Posterior cingulate gyrus (tissue), 11 donors: ENCODE results near the gene CYSLTR1.
"Not testable (repeated sequence)": the region's sequence is repeated elsewhere in the genome, so short reads cannot be mapped to it uniquely, and the experiment has no call there.

Experiments used
- DNase-seq, 10 donors: peaks; one replicate each; pipeline versions ENCODE4 v3.0.0 to v3.0.0-alpha.2; 2020 to 2021; ENCODE audit warnings: mixed read lengths in 3 of 10
- intact Hi-C: fragments of 100-400 bp; cut with DNase I; formaldehyde crosslinking; loops from one replicate; pipeline ENCODE4 v1.15.1; 2023

Gene CYSLTR1, protein sequence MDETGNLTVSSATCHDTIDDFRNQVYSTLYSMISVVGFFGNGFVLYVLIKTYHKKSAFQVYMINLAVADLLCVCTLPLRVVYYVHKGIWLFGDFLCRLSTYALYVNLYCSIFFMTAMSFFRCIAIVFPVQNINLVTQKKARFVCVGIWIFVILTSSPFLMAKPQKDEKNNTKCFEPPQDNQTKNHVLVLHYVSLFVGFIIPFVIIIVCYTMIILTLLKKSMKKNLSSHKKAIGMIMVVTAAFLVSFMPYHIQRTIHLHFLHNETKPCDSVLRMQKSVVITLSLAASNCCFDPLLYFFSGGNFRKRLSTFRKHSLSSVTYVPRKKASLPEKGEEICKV

DNA sequence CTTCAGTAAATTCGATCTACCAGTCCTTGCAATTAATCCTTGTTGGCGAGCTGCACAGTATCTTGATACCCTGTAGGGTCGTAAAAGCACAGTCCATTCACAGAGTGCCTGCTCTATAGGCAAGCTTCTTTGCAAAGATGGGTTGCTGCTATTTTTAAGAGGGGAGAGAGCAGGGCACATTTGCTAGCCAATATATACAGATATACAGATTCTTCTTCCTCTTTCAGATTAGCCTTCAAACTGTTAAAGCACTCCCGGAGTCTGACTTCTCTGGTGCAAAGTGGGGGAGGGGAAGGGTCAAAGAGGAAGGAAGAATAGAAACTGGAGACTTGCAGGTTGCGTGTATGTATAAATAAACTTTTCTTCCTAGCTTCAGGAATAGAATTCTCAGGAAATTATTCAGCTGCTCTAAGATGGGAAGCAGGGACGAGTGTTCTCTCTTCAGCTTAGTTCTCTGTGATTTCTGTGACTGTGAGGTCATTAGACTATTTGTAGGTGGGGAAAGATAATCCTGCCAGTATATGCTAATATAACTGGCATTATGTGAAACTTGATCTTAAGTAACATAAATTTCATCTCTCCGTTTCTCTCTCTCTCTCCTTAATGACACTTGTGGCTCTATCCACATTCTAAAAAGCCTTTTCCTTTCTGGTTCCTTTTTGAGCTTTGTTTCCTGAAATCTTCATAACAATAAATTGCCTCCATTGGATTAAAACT is at the start of gene CYSLTR1:
Gene CYSLTR1 (minus strand): TSS at position 242 of the 717 bp plus-strand sequence. CDS start 53,865 bp downstream, outside the sequence.
- intact Hi-C loops: no loop called here

DNA sequence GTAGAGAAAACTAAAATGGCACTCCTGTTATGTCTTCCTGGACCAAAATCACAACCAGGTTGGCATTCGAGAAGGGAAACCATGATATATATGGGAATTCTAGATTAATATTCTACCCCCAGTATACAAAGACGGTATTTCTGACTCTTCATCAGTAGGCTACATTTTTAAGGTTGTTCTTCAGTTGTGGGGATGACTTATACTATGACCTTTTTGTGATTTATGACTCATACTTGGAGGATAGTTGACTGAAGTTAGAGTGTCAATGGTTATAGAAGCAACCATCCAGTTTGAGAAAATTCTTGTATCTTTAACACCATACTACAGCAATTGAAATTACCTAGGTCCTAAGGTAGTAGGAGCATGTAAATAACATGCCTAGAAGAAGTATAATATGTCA is 49.8 kb upstream of the CYSLTR1 start:
- no peak for DNase-seq
- intact Hi-C loops: no loop called here

More for the DNA sequence above, at the start of gene CYSLTR1:
- DNase-seq: no peak

DNA sequence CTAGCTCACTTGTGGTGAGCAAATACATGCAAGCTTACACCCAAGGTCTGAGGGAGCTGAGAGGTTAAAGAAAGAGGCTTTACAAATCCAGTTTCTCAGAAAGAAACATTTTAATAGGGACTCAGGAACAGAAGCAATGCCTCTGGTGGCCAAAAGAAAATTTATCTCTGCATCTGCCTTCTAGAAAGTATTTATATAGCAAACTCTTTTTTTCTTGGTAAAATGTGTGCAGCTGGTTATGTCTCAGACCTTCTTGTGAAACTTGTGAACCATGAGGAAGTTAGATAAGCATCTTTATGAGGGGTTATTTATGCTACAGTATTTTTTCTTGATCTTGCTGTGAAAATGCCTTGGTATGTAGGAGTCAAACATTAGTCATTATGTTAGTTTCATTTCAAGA is 48.5 kb upstream of the CYSLTR1 start:
- DNase-seq: no peak
- intact Hi-C loops: no loop called here

DNA sequence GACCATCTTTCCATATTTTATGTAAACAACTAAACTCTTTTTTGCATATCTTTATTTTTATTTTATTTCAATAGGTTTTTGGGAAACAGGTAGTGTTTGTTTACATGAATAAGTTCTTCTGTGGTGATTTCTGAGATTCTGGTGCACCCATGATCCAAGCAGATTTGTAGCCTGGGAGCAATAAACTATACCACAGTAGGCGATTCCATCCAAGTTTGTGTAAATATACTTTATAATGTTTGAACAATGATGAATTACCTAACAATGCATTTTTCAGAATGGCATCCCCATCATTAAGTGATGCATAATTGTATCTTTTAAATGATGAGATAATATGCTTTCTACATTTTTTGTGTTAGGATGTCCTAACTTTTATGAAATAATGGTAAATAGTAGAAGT is 39.2 kb upstream of the CYSLTR1 start:
- no peak for DNase-seq
- intact Hi-C loops: no loop called here

DNA sequence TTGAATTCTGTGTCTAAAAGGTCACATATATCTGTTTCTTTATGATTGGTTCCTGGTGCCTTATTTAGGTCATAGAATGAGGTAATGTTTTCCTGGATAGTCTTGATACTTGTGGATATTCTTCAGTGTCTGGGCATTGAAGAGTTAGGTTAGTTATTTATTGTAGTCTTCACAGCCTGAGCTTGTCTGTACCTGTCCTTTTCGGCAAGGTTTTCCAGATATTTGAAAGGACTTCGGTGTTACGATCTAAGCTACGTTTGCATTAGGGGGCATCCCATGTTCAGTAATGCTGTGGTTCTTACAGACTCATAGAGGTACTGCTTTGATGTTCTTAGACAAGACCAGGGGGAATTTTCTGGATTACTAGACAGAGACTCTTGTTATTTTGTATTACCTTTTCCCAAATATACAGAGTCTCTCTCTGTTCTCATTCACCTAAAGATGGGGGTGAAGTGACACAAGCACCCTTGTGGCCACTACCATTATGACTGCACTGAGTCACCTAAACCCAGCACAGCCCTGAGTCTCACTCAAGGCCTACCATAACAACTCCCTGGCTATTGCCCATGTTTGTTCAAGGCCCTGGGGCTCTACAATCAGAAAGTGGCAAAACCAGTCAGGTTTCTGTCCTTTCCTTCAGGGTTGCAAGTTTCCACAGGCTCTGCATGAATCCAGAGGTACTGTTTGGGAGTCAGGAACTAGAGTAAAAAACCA is 30.1 kb upstream of the CYSLTR1 start:
- intact Hi-C loops: no loop called here

DNA sequence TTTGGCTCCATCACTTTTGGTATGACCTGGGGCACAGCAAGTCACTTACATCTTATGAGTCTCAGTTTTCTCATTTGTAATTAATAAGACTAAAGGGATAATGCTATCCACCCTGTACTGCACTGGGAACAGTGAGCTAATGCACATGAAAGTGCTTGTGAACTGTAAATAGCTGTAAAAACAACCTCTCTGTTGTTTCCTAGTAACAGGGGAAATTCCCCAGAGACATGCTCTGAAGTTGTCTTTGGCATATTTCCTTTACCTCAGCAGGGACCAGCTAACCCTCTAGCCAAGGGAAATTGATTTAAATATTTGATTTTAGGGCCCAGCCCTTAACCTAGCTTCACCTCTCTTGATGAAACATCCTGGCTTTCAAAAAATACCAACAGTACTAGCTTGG is 6.1 kb upstream of the CYSLTR1 start:
- intact Hi-C loops: no loop called here
- no peak for DNase-seq

More for the DNA sequence above, 30.1 kb upstream of the CYSLTR1 start:
- DNase-seq: no peak

DNA sequence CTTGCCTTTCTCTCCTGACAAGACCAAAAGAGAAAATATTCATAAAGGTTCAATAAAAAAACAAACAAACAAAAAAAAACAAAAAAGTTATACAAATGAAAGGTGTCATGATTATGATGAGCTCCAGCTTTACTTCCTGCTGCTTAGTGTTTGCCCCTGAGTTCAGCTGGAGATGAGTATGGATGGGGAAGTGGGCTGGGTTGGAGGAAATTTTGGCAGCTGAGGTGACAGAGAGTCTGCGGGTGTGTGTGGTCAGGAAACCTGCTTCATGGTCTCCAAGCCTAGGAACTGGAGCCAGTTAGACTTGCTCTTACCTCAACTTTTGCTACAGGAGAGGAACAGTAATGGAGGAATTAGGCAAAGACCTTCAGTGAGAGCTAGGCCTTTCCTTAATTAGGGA is 4.3 kb upstream of the CYSLTR1 start:
- intact Hi-C loops: no loop called here
- DNase-seq: no peak

DNA sequence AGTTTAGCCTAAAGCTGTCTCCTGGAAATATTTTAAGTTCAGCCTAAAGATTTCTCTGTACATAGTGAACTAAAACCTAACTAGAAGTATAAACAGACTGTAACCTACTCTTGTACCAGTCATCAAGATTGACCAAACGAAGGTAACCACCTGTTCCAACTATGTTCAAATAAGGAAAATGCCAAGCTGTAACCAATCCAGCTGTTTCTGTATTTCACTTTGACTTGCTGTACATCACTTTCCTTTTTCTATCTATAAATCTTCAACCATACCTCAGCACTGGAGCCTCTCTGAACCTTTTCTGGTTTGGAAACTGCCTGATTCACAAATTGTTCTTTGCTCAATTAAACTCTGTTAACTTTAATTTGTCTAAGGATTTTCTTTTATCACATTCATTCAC is 3.1 kb upstream of the CYSLTR1 start:
- DNase-seq: no peak
- intact Hi-C loops: no loop called here

DNA sequence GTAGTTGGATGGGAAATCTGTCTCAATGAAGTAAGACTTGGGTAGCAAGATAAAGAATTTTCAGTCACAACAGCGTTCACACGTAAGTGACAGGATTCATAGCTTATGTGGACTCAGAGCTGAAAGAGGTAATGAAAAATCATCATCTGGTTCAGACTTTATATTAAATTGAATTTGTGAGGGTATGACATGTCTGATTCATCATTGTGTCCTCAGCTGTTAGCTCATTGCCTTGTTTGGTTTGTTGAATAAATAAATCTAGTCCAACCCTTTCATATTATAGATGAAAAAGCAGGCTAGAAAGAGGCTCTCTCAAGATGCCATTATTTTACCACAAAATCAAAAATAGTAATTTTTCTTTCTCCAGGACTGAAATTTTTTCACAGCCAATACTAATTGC is 2.7 kb upstream of the CYSLTR1 start:
- DNase-seq: no peak
- intact Hi-C loops: no loop called here

DNA sequence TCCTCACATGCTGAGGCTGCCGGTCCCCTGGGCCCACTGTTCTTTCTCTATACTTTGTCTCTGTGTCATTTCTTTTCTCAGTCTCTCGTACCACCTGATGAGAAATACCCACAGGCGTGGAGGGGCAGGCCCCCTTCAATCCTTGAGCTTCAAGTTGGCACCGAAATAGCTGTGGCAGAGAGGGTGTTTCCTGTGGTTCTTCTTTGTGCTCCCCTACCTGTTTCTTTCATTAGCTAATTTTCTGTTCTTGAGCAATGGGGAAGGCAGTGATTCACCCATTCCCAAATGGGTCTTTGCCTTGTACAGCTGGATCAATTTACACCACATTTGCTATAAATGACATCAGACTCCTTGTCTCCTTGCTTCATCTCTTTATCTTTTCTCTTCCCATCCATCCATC is 2.1 kb upstream of the CYSLTR1 start:
- intact Hi-C loops: no loop called here
- DNase-seq: no peak

DNA sequence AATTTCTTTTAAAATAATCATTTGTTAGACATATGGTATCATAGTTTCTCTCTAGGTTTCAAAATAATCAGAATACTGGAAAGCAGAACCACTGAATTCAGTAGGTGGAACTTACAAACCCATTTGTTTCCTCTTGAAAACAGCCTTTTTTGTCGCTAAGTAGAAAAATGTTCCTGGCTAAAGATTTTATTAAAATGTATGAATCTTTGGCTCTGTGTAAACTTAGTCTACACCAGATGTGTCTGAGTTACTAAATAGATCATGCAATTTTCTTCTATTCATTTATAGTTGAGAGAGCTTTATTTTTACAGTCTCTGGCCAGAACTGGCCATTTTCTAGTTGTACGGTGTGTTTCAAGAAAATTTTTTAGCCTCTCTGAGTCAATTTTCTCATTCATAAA is 1.0 kb downstream of the CYSLTR1 start:
- no peak for DNase-seq
- intact Hi-C loops: no loop called here

DNA sequence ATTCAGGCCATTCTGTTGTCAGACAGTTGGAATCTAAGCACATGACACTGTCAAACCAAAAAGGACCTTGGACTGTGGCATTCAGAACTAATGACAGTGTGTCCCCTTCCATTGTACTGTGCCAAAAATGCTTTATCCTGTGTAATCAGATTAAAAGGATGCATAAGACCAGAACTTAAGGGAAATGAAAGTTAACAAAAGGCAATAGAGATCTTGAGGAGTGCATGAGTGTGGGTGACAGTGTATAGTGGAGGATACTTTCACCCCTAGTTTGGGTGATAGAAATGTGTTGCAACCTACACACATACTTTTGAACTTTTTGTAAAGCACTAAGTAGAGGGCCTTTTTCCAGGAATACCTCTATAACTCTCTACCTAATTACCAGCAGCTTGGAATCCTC is 4.5 kb downstream of the CYSLTR1 start:
- no peak for DNase-seq
- intact Hi-C loops: no loop called here

DNA sequence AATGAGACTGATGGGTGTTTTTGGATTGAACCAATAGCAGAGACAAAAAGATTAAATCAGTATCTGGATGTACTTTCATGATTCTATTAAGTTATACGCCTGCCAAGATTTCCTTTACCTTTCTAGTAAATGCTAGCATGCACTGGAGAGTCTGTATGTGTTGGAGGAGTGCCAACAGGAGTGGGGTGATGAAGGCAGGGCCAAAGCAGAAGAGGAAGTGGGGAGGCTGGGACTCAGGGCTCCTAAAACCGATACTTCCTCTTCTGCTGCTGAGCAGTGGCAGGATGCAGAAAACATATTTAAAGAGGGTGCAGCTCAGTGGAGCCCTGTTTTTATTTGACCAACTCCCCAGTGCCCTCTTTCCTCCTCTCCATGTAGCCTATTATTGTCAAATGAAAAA is 5.6 kb downstream of the CYSLTR1 start:
- intact Hi-C loops: no loop called here
- DNase-seq: peak in 1 of 10 donors; percentile 84

DNA sequence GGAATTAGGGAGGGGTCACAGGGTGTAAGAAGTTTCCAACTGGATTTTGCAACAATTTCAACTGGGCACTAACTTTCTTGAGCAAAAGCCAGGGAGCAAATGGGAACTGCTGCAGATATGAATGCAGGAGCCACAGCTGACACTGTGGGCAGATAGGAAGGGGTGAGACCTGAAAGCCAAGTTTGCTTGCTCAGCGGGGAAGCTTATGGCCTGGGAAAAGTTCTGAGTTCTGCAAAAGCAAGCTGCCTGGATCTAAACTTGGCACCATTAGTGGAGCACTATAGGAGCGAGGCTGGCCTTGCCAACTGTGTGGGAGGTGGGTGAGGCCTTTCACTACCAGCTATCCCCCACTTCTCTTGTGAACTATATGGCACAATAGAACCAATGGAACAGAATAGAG is 11.1 kb downstream of the CYSLTR1 start:
- peak in 1 of 10 donors; percentile 63 for DNase-seq
- intact Hi-C loops: no loop called here

DNA sequence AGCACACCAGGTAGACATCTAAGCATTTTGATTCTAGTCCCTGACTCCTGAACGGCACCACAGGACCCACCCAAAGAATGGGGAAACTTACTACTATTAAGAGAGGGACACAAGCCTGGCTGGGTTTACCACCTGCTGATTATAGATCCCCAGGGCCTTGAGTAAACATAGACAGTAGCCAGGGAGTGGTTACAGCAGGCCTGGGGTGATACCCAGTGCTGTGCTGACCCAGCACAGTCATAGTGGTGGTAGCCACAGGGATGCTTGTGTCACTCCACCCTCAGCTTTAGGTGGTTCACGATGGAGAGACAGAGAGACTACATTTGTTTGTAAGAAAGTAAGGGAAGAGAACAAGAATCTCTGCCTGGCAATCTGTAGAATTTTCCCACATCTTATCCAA is 11.7 kb downstream of the CYSLTR1 start:
- intact Hi-C loops: no loop called here
- DNase-seq: no peak

DNA sequence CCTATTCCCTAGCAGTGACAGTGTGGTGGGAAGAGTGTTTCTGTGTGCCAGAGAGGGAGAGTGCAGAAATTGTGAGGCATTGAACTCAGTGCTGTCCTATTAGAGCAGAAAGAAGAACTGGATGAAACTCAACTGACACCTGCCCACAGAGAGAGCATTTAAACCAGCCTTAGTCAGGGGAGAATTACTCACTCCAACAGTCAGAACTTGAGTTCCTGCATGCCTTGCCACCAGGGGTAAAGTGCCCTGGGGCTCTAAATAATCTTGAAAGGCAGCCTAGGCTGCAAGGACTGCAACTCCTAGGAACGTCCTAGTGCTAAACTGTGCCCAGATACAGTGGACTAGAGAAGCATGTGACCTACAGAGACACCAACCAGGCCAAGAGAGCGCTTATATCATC is 12.8 kb downstream of the CYSLTR1 start:
- no peak for DNase-seq
- intact Hi-C loops: no loop called here

DNA sequence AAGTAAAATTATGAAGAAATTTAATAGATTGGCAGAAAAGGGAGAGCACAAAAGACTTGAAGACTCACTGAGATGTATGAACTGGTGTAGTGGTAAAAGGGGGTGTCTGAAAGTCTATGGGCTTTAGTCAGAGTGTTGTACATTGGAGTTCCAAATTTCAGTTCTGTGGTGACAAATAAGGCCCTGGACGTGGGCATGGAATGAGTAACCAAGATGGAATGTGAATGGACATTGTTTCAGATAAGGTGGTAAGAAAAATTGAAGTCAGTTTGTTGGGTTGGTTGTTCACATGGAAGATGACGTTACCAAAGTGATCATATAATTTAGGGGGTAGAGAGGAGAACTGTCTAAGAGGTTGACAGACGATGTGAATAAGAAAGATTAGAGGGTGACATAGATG is 13.9 kb downstream of the CYSLTR1 start:
- no peak for DNase-seq
- intact Hi-C loops: no loop called here

DNA sequence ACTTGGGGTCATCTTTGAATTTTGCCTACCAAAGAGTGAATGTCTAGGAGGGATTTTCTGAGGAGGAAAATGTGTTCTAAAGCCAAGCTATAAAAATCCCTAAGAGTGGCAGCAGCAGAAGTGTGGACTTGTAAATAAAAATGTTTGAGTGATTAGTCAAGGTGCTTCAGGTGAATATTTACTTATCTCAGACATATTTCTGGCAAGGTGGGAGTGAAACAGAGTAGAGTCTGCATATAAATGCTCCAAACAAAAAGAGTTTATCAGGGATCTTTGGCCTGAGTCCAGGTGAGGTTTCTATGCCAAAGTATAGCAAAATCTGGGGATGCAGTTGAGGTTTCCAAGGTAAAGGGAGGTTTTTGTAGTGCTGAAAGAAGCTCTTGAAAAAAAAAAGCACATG is 19.7 kb downstream of the CYSLTR1 start:
- no peak for DNase-seq
- intact Hi-C loops: no loop called here

DNA sequence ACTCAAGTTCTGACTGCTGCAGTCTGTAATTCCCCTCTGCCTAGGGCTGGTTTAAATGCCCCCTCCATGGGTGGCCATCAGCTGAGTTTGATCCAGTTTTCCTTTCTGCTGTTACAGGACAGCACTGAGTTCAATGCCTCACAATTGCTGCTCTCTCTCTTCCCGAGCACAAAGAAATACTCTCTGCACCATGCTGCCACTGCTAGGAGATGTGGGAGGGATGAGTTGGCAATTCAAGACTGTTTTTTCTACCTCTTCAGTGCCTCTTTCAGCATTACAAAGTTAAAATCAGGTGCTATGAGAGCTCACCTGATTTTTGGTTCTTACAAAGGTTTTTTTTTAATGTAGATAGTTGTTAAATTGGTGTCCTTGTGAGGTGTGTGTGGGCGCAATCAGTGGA is 24.3 kb downstream of the CYSLTR1 start:
- no peak for DNase-seq
- intact Hi-C loops: no loop called here

DNA sequence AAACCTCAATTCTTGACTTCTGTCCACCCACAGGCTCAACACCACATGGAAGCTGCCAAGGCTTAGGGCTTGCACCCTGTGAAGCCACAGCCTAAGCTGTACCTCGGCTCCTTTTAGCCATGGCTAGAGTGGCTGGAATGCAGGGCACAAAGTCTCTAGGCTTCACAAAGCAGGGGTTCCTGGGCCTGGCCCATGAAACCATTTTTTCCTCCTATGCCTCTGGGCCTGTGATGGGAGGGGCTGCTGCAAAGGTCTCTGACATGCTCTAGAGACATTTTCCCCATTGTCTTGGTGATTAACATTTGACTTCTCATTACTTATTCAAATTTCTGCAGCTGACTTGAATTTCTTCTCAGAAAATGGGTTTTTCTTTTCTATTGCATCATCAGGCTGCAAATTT is 26.5 kb downstream of the CYSLTR1 start:
- DNase-seq, intact Hi-C loops: not testable (repeated sequence)

DNA sequence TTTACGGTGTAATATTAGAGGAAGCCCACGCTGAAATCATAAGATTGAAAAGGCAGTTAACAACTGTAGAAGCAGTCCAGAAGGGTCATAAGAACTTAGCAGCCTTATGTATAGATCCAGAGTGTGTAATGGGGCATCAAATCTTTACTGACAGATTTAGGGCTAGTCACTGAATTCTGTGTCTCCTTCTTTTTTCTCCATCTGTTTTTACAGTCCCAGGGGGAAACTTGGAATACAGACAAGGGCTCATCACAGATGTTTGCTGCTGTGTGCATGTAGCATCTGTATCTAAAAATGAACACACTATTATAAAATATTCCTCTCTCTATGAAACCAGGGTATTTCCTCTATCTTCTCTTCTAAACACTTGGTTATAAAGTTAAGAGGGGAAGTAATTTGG is 43.9 kb downstream of the CYSLTR1 start:
- no peak for DNase-seq
- intact Hi-C loops: no loop called here

DNA sequence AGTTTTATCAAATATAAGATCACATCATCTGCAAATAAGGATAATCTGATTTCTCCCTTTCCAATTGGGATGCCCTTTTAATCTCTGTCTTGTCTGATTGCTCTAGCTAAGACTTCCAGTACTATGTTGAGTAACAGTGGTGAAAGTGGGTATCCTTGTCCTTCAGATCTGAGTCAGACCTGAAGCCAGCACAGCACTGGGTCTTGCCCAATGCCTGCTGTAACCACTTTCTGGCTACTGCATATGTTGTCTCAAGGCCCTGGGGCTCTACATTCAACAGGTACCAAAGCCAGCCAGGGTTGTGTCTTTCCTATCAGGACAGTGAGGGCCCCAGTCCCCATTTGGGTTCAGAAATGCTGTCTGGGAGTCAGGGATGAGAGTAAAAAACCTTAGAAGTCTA is 90.3 kb downstream of the CYSLTR1 start:
- DNase-seq: no peak

More for the DNA sequence above, 90.3 kb downstream of the CYSLTR1 start:
- intact Hi-C loops: no loop called here
